Measurements from ENCODE around the gene RRP8. TPM values are rescaled to one million over a fixed set of nuclear protein-coding genes. Genes with fewer than 3 reads are reported as not detected.

The RRP8 gene
- 25.8 TPM for total RNA-seq

GRCh38 chr11:6603287-6604080, at the start of gene RRP8, which contains the start of gene ILK:
Gene RRP8 (minus strand): TSS chr11:6603616. CDS start chr11:6603502, 114 bp downstream.
Gene ILK (plus strand): TSS chr11:6603774. CDS start chr11:6604272, 498 bp downstream.
- peak; percentile 90 for DNase-seq (ENCODE audit: low spot score)

- DNase-seq (ENCODE audit: low spot score), result no peak
Measured at GRCh38 chr11:6653097-6653496, 49.7 kb upstream of the RRP8 start.

- no peak for DNase-seq (ENCODE audit: low spot score)
Measured at GRCh38 chr11:6652182-6652581, 48.8 kb upstream of the RRP8 start.

- DNase-seq (ENCODE audit: low spot score), result no peak
Measured at GRCh38 chr11:6650980-6651379, 47.6 kb upstream of the RRP8 start.

GRCh38 chr11:6650104-6650503, 46.7 kb upstream of the RRP8 start:
- no peak for DNase-seq (ENCODE audit: low spot score)

- DNase-seq (ENCODE audit: low spot score), result no peak
Measured at GRCh38 chr11:6648501-6648900, 45.1 kb upstream of the RRP8 start.

GRCh38 chr11:6647836-6648235, 44.4 kb upstream of the RRP8 start:
- no peak for DNase-seq (ENCODE audit: low spot score)

GRCh38 chr11:6646918-6647679, 43.7 kb upstream of the RRP8 start:
- no peak for DNase-seq (ENCODE audit: low spot score)

GRCh38 chr11:6646576-6646917, 43.1 kb upstream of the RRP8 start:
- no peak for DNase-seq (ENCODE audit: low spot score)

- DNase-seq (ENCODE audit: low spot score), result no peak
Measured at GRCh38 chr11:6646071-6646470, 42.7 kb upstream of the RRP8 start.

GRCh38 chr11:6642957-6643356, 39.5 kb upstream of the RRP8 start:
- no peak for DNase-seq (ENCODE audit: low spot score)

GRCh38 chr11:6640985-6641701, 37.7 kb upstream of the RRP8 start:
- no peak for DNase-seq (ENCODE audit: low spot score)

GRCh38 chr11:6640036-6640984, 36.9 kb upstream of the RRP8 start:
- no peak for DNase-seq (ENCODE audit: low spot score)

GRCh38 chr11:6638429-6638828, 35.0 kb upstream of the RRP8 start:
- no peak for DNase-seq (ENCODE audit: low spot score)

GRCh38 chr11:6637871-6638270, 34.5 kb upstream of the RRP8 start:
- peak; percentile 63 for DNase-seq (ENCODE audit: low spot score)

GRCh38 chr11:6636480-6636879, 33.1 kb upstream of the RRP8 start:
- DNase-seq (ENCODE audit: low spot score), result no peak

- peak; percentile 32 for DNase-seq (ENCODE audit: low spot score)
Measured at GRCh38 chr11:6635082-6635932, 31.9 kb upstream of the RRP8 start.

- no peak for DNase-seq (ENCODE audit: low spot score)
Measured at GRCh38 chr11:6634534-6634933, 31.1 kb upstream of the RRP8 start.

- DNase-seq (ENCODE audit: low spot score), result no peak
Measured at GRCh38 chr11:6633422-6634408, 30.3 kb upstream of the RRP8 start.

All from mucosa of gallbladder (tissue), 1 donor.